Measurements from ENCODE around the gene ARHGEF7. TPM values are rescaled to one million over a fixed set of nuclear protein-coding genes. Genes with fewer than 3 reads are reported as not detected.

The ARHGEF7 gene
- total RNA-seq, 4 donors from 2014 or later: 64.2 to 127 (median 88.2) TPM

GRCh38 chr13:111219950-111220349 is 104.8 kb downstream of the ARHGEF7 start:
- H3K9me3 ChIP-seq: no peaks in the 10 kb centered on the region
- no peak overlapping the region for H3K27ac ChIP-seq
- no peaks in the 10 kb centered on the region for H3K27me3 ChIP-seq
- H3K36me3 ChIP-seq: no peaks in the 10 kb centered on the region
- intact Hi-C loops (cut with DNase I): loop anchor here (5.0 to 10.0 kb wide), 2 partner anchors 65 to 153 kb away; no protein-coding TSS in a partner anchor
- no peak overlapping the region for H3K4me3 ChIP-seq (replicated peaks in 1 of 3)
- peaks cover 0 to 4% of the 10 kb centered on the region in 2 donors for H3K4me1 ChIP-seq
- TF ChIP-seq CTCF (IDR thresholded peaks at IDR 0.05) (no peak), POLR2A (IDR thresholded peaks at IDR 0.05) (no peak)
- no peak for DNase-seq
- WGBS, 2 donors: 67 to 68% methylated on average over 5 to 7 of the region's 8 CpGs

GRCh38 chr13:111225166-111225565 is 110.1 kb downstream of the ARHGEF7 start:
- Histone ChIP-seq H3K27ac (no peak overlapping the region), H3K4me1 (no peaks in the 10 kb centered on the region), H3K36me3 (no peaks in the 10 kb centered on the region), H3K27me3 (no peaks in the 10 kb centered on the region), H3K9me3 (no peaks in the 10 kb centered on the region), H3K4me3 (replicated peaks in 1 of 3) (no peak overlapping the region)
- no peak for DNase-seq
- intact Hi-C loops (cut with DNase I): no loop called here
- TF ChIP-seq POLR2A (IDR thresholded peaks at IDR 0.05): no peak
- no peak for TF ChIP-seq CTCF (IDR thresholded peaks at IDR 0.05)
- WGBS, 2 donors: 91 to 95% methylated on average over 6 of the region's 6 CpGs

- TF ChIP-seq CTCF (IDR thresholded peaks at IDR 0.05) (no peak), POLR2A (IDR thresholded peaks at IDR 0.05) (no peak)
- no peak overlapping the region for H3K27ac ChIP-seq
- no peaks in the 10 kb centered on the region for H3K9me3 ChIP-seq
- H3K36me3 ChIP-seq: no peaks in the 10 kb centered on the region
- no peak overlapping the region for H3K4me3 ChIP-seq (replicated peaks in 1 of 3)
- intact Hi-C loops (cut with DNase I): no loop called here
- no peaks in the 10 kb centered on the region for H3K27me3 ChIP-seq
- no peak for DNase-seq
- no peaks in the 10 kb centered on the region for H3K4me1 ChIP-seq
- 70 to 77% methylated on average over 7 of the region's 7 CpGs for WGBS, 2 donors
Observed at GRCh38 chr13:111225810-111226546, 110.9 kb downstream of the ARHGEF7 start.

- Histone ChIP-seq H3K9me3 (no peaks in the 10 kb centered on the region), H3K27me3 (no peaks in the 10 kb centered on the region), H3K4me1 (no peaks in the 10 kb centered on the region), H3K27ac (no peak overlapping the region), H3K36me3 (no peaks in the 10 kb centered on the region), H3K4me3 (replicated peaks in 1 of 3) (no peak overlapping the region)
- TF ChIP-seq CTCF (IDR thresholded peaks at IDR 0.05): no peak
- TF ChIP-seq POLR2A (IDR thresholded peaks at IDR 0.05): no peak
- no peak for DNase-seq
- intact Hi-C loops (cut with DNase I): no loop called here
- 75 to 79% methylated on average over 2 of the region's 2 CpGs for WGBS, 2 donors
Observed at GRCh38 chr13:111227405-111227804, 112.3 kb downstream of the ARHGEF7 start.

- Histone ChIP-seq H3K9me3 (no peaks in the 10 kb centered on the region), H3K4me1 (peaks cover 0 to 4% of the 10 kb centered on the region in 2 donors), H3K4me3 (replicated peaks in 1 of 3) (no peak overlapping the region), H3K36me3 (no peaks in the 10 kb centered on the region), H3K27ac (no peak overlapping the region), H3K27me3 (no peaks in the 10 kb centered on the region)
- intact Hi-C loops (cut with DNase I): no loop called here
- DNase-seq: no peak
- WGBS, 2 donors: 90 to 93% methylated on average over 27 of the region's 27 CpGs
- TF ChIP-seq CTCF (IDR thresholded peaks at IDR 0.05): no peak
- no peak for TF ChIP-seq POLR2A (IDR thresholded peaks at IDR 0.05)
Observed at GRCh38 chr13:111228262-111229144, 113.4 kb downstream of the ARHGEF7 start.

Measured in thyroid gland (tissue), 4 donors.